ENCODE measurements around the gene GLIS2. TPM values are rescaled to one million over a fixed set of nuclear protein-coding genes. Genes with fewer than 3 reads are reported as not detected.

The GLIS2 gene
- total and polyA plus RNA-seq, 2 experiments from 2014 or later = 10.3 to 14.5 TPM

GRCh38 chr16:4291699-4292098 is 24.2 kb upstream of the GLIS2 start:
- no peak for DNase-seq (ENCODE audit: low read depth in 1 of 2, low spot score in 1 of 2)
- Histone ChIP-seq H3K4me3 (no peak overlapping the region), H3K27ac (peak overlapping the region; percentile 64), H3K4me1 (ENCODE audit: low read depth) (peaks cover 26% of the 10 kb centered on the region), H3K36me3 (no peaks in the 10 kb centered on the region), H3K9me3 (ENCODE audit: low read depth) (no peaks in the 10 kb centered on the region), H3K27me3 (no peaks in the 10 kb centered on the region)
- TF ChIP-seq CTCF (IDR thresholded peaks at IDR 0.05; ENCODE audit: low read depth, low read length) = no peak

- Histone ChIP-seq H3K4me3 (no peak overlapping the region), H3K27me3 (no peaks in the 10 kb centered on the region), H3K4me1 (ENCODE audit: low read depth) (peaks cover 26% of the 10 kb centered on the region), H3K27ac (peak overlapping the region; percentile 89), H3K36me3 (no peaks in the 10 kb centered on the region), H3K9me3 (ENCODE audit: low read depth) (no peaks in the 10 kb centered on the region)
- DNase-seq (ENCODE audit: low read depth in 1 of 2, low spot score in 1 of 2) = no peak
- TF ChIP-seq CTCF (IDR thresholded peaks at IDR 0.05; ENCODE audit: low read depth, low read length) = no peak
These were observed 22.6 kb upstream of the GLIS2 start for GRCh38 chr16:4293181-4293716.

GRCh38 chr16:4293822-4294457 is 21.9 kb upstream of the GLIS2 start:
- Histone ChIP-seq H3K27me3 (no peaks in the 10 kb centered on the region), H3K27ac (peak overlapping the region; percentile 89), H3K4me1 (ENCODE audit: low read depth) (peaks cover 26% of the 10 kb centered on the region), H3K36me3 (no peaks in the 10 kb centered on the region), H3K4me3 (peak overlapping the region; percentile 10), H3K9me3 (ENCODE audit: low read depth) (no peaks in the 10 kb centered on the region)
- peak; percentile 81 to 91 for DNase-seq (ENCODE audit: low read depth in 1 of 2, low spot score in 1 of 2)
- no peak for TF ChIP-seq CTCF (IDR thresholded peaks at IDR 0.05; ENCODE audit: low read depth, low read length)

- DNase-seq (ENCODE audit: low read depth in 1 of 2, low spot score in 1 of 2) = no peak
- H3K4me3 ChIP-seq = no peak overlapping the region
- H3K27ac ChIP-seq = no peak overlapping the region
- no peaks in the 10 kb centered on the region for H3K36me3 ChIP-seq
- peaks cover 26% of the 10 kb centered on the region for H3K4me1 ChIP-seq (ENCODE audit: low read depth)
- no peaks in the 10 kb centered on the region for H3K9me3 ChIP-seq (ENCODE audit: low read depth)
- H3K27me3 ChIP-seq = no peaks in the 10 kb centered on the region
- TF ChIP-seq CTCF (IDR thresholded peaks at IDR 0.05; ENCODE audit: low read depth, low read length) = no peak
These were observed 20.3 kb upstream of the GLIS2 start for GRCh38 chr16:4295581-4295980.

- peaks cover 22% of the 10 kb centered on the region for H3K4me1 ChIP-seq (ENCODE audit: low read depth)
- no peak for DNase-seq (ENCODE audit: low read depth in 1 of 2, low spot score in 1 of 2)
- no peak for TF ChIP-seq CTCF (IDR thresholded peaks at IDR 0.05; ENCODE audit: low read depth, low read length)
- no peak overlapping the region for H3K27ac ChIP-seq
- H3K36me3 ChIP-seq = no peaks in the 10 kb centered on the region
- no peaks in the 10 kb centered on the region for H3K27me3 ChIP-seq
- H3K4me3 ChIP-seq = no peak overlapping the region
- no peaks in the 10 kb centered on the region for H3K9me3 ChIP-seq (ENCODE audit: low read depth)
These were observed 18.4 kb upstream of the GLIS2 start for GRCh38 chr16:4297480-4297879.

Measured in cardiac muscle cell (in vitro differentiated cells and primary cell).